22Rv1 (cell line): ENCODE measurements around the gene KRT7.
"Not testable (repeated sequence)": the region's sequence is repeated elsewhere in the genome, so short reads cannot be mapped to it uniquely, and the experiment has no call there.

Source experiments
- ZFX ChIP-seq: fragments of 450-650 bp; IDR thresholded peaks from 2 replicates; pipeline ENCODE4 v1.6.1; 2017; ENCODE audit warnings: antibody characterized with exemption, borderline replicate concordance
- TF ChIP-seq, protein P1 (sequence below): fragments of 450-650 bp; IDR thresholded peaks from 2 replicates; pipeline ENCODE4 v1.5.1; 2017; ENCODE audit warnings: mild to moderate bottlenecking

DNA sequence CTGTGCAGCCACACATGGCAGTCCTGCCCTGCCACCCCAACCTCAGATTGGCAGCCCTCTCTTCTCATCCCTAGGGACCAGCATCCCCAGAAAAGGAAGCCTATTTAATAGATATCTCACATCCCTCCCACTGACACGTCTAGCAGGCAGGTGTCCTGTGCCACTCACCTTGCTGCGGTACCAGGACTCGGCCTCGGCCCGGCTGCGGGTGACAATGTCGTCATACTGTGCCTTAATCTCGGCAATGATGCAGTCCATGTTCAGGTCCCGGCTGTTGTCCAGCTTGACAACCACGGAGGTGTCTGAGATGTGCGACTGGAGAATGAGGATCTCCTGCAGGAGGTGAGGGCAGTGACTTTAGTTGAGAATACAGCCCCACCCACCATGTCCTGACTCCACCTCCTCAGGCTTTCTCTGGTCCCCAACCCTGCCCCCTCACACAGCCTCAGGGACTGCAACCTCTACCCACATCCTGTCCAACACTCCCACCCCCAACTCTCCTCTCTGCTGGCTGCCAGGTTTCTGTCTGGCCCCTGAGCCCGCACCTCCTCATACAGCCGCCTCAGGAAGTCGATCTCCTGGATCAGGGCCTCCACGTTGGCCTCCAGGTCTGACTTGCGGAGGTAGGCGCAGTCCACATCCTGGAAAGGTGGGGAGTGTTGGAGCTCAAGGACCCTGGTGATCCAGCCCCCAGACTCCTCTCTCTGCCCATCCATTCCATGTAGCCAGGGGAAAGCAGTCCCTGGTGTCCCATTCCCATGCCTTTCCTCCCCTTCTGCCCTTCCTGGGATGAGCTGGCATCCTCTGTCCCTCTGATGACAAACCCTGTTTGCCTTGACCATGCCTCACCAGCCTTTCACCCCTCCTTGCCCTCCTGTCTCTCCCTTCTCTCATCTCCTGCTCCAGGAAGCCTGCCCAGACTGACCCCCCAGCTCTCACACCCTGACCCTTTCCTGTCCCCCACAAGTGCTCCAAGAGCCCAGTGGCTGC lies 55.1 kb downstream of the KRT7 start:
- TF ChIP-seq, protein P1, sequence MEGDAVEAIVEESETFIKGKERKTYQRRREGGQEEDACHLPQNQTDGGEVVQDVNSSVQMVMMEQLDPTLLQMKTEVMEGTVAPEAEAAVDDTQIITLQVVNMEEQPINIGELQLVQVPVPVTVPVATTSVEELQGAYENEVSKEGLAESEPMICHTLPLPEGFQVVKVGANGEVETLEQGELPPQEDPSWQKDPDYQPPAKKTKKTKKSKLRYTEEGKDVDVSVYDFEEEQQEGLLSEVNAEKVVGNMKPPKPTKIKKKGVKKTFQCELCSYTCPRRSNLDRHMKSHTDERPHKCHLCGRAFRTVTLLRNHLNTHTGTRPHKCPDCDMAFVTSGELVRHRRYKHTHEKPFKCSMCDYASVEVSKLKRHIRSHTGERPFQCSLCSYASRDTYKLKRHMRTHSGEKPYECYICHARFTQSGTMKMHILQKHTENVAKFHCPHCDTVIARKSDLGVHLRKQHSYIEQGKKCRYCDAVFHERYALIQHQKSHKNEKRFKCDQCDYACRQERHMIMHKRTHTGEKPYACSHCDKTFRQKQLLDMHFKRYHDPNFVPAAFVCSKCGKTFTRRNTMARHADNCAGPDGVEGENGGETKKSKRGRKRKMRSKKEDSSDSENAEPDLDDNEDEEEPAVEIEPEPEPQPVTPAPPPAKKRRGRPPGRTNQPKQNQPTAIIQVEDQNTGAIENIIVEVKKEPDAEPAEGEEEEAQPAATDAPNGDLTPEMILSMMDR: not testable (repeated sequence)
- not testable (repeated sequence) for TF ChIP-seq ZFX
